IMR-90 (cell line): ENCODE results near the gene RAD18. TPM values are rescaled to one million over a fixed set of nuclear protein-coding genes. Genes with fewer than 3 reads are reported as not detected.
A peak's percentile ranks its signal among the peaks of the same experiment; 100 is the strongest.

Source experiments
- ATAC-seq: fragments of 200-7000 bp; cut with Tn5 transposase; 2 replicates; pipeline ENCODE4 v1.9.1; 2020; ENCODE audit warnings: low read depth, mild to moderate bottlenecking, moderate library complexity
- BruUV-seq: library from RNA; stranded (reverse); fragments of 400-500 nt; replicated peaks from 2 replicates; lab custom pipeline; 2021; lab: Mats Ljungman, UMichigan
- CTCF ChIA-PET: fragments of 300-600 bp; formaldehyde crosslinking; extraction: SDS; loops from one replicate; lab custom pipeline; 2021; ENCODE audit warnings: antibody characterized with exemption; lab: Yijun Ruan, JAX
- POLR2A ChIA-PET: fragments of 300-600 bp; sonication (Branson Sonifier 250); formaldehyde crosslinking; loops from one replicate; lab custom pipeline; 2022; ENCODE audit warnings: antibody characterized with exemption; ENCODE audit not compliant: unreplicated experiment; lab: Charles Lee
- DNase-seq: peaks from one replicate; pipeline ENCODE4 v3.0.0; 2013
- H2AFZ ChIP-seq: replicated peaks from 2 replicates; pipeline ENCODE3; 2013; ENCODE audit warnings: low read length, mild to moderate bottlenecking; ENCODE audit not compliant: poor library complexity
- H2AK5ac ChIP-seq: 2 replicates; pipeline ENCODE4 v1.6.1; 2013; ENCODE audit warnings: low read depth, low read length, inconsistent platforms
- H2AK9ac ChIP-seq: replicated peaks from 2 replicates; pipeline ENCODE3; 2013; ENCODE audit warnings: mild to moderate bottlenecking, low read depth, low read length, moderate library complexity; ENCODE audit not compliant: poor library complexity
- H2BK120ac ChIP-seq: 2 replicates; pipeline ENCODE4 v1.6.1; 2013; ENCODE audit warnings: low read depth, low read length, inconsistent platforms
- H2BK15ac ChIP-seq: 3 replicates; pipeline ENCODE4 v1.6.1; 2013; ENCODE audit warnings: low read depth, low read length, inconsistent platforms
- H2BK20ac ChIP-seq: 2 replicates; pipeline ENCODE4 v1.6.1; 2013; ENCODE audit warnings: low read depth, mild to moderate bottlenecking, inconsistent platforms, low read length, moderate library complexity
- H2BK5ac ChIP-seq: 2 replicates; pipeline ENCODE4 v1.6.1; 2013; ENCODE audit warnings: mild to moderate bottlenecking, low read depth, low read length, inconsistent platforms; ENCODE audit not compliant: poor library complexity, severe bottlenecking
- H3K14ac ChIP-seq: replicated peaks from 2 replicates; pipeline ENCODE4 v1.6.1; 2013; ENCODE audit warnings: low read depth, low read length, inconsistent platforms
- H3K18ac ChIP-seq: 2 replicates; pipeline ENCODE4 v1.6.1; 2013; ENCODE audit warnings: low read depth, low read length, control low read depth
- H3K23ac ChIP-seq: 2 replicates; pipeline ENCODE4 v1.6.1; 2013; ENCODE audit warnings: low read depth, low read length, inconsistent platforms
- H3K27ac ChIP-seq: 2 replicates; pipeline ENCODE4 v1.5.1; 2013; ENCODE audit warnings: mild to moderate bottlenecking, control low read depth, low read length; ENCODE audit not compliant: insufficient read depth
- H3K27me3 ChIP-seq: 2 replicates; pipeline ENCODE4 v1.6.1; 2013; ENCODE audit warnings: low read length; ENCODE audit not compliant: control insufficient read depth, insufficient read depth
- H3K36me3 ChIP-seq: 2 replicates; pipeline ENCODE4 v1.6.1; 2013; ENCODE audit warnings: low read length, mixed read lengths; ENCODE audit not compliant: control insufficient read depth, insufficient read depth
- H3K4ac ChIP-seq: 2 replicates; pipeline ENCODE4 v1.6.1; 2013; ENCODE audit warnings: low read depth, low read length, inconsistent platforms
- H3K4me1 ChIP-seq: 2 replicates; pipeline ENCODE4 v1.6.1; 2013; ENCODE audit warnings: low read length, mixed read lengths; ENCODE audit not compliant: control insufficient read depth, insufficient read depth
- H3K4me2 ChIP-seq: 2 replicates; pipeline ENCODE4 v1.6.1; 2013; ENCODE audit warnings: low read depth, mild to moderate bottlenecking, control low read depth, low read length, moderate library complexity
- H3K4me3 ChIP-seq: 2 replicates; pipeline ENCODE4 v1.5.1; 2013; ENCODE audit warnings: low read depth, mild to moderate bottlenecking, control low read depth, low read length, moderate library complexity; ENCODE audit not compliant: insufficient read depth
- H3K56ac ChIP-seq: 2 replicates; pipeline ENCODE4 v1.6.1; 2013; ENCODE audit warnings: low read length, inconsistent platforms; ENCODE audit not compliant: insufficient read depth; ENCODE audit errors: extremely low read depth
- H3K79me1 ChIP-seq, 2 experiments: 2 replicates each; pipeline ENCODE4 v1.6.1; 2013; ENCODE audit warnings: low read length in 2 of 2, inconsistent platforms in 1 of 2, low read depth in 1 of 2
- H3K9ac ChIP-seq: 2 replicates; pipeline ENCODE4 v1.6.1; 2013; ENCODE audit warnings: low read depth, low read length, control low read depth
- H3K9me1 ChIP-seq: 2 replicates; pipeline ENCODE4 v1.6.1; 2013; ENCODE audit warnings: low read length, inconsistent platforms; ENCODE audit not compliant: insufficient read depth
- H3K9me3 ChIP-seq: 2 replicates; pipeline ENCODE4 v1.6.1; 2013; ENCODE audit warnings: low read length; ENCODE audit not compliant: control insufficient read depth, insufficient read depth
- H4K20me1 ChIP-seq: 2 replicates; pipeline ENCODE4 v1.6.1; 2013; ENCODE audit warnings: low read length, inconsistent platforms; ENCODE audit not compliant: insufficient read depth
- H4K5ac ChIP-seq: 2 replicates; pipeline ENCODE4 v1.6.1; 2013; ENCODE audit warnings: mild to moderate bottlenecking, low read depth, low read length, control low read depth
- H4K8ac ChIP-seq, 2 experiments: 2 replicates each; pipeline ENCODE4 v1.6.1; 2013; ENCODE audit warnings: low read depth in 2 of 2, low read length in 2 of 2, control low read depth in 1 of 2, inconsistent platforms in 1 of 2
- H4K91ac ChIP-seq: 2 replicates; pipeline ENCODE4 v1.6.1; 2013; ENCODE audit warnings: low read depth, low read length, inconsistent platforms; ENCODE audit not compliant: insufficient read depth
- BHLHE40 ChIP-seq: fragments of 150-350 bp; IDR thresholded peaks from 2 replicates; pipeline ENCODE4 v1.6.1; 2016; ENCODE audit warnings: mild to moderate bottlenecking, low read depth, low read length
- CTCF ChIP-seq: conservative IDR thresholded peaks from 2 replicates; pipeline ENCODE4 v1.5.1; 2012; ENCODE audit warnings: mild to moderate bottlenecking, low read depth, low read length, improper control_type of control experiment
- MAFK ChIP-seq: IDR thresholded peaks from 2 replicates; pipeline ENCODE4 v1.6.1; 2012; ENCODE audit warnings: low read depth, low read length, improper control_type of control experiment
- MAZ ChIP-seq: IDR thresholded peaks from 2 replicates; pipeline ENCODE4 v1.6.1; 2012; ENCODE audit warnings: low read depth, mild to moderate bottlenecking, low read length, improper control_type of control experiment, moderate library complexity, borderline replicate concordance
- MXI1 ChIP-seq: IDR thresholded peaks from 2 replicates; pipeline ENCODE4 v1.6.1; 2012; ENCODE audit warnings: low read depth, mild to moderate bottlenecking, low read length, moderate library complexity, borderline replicate concordance
- RCOR1 ChIP-seq: IDR thresholded peaks from 2 replicates; pipeline ENCODE4 v1.6.1; 2012; ENCODE audit warnings: mild to moderate bottlenecking, low read length, improper control_type of control experiment; ENCODE audit not compliant: insufficient replicate concordance
- SMC3 ChIP-seq: fragments of 150-350 bp; IDR thresholded peaks from 2 replicates; pipeline ENCODE4 v1.6.1; 2016; ENCODE audit warnings: low read depth, mild to moderate bottlenecking, antibody characterized with exemption, low read length, moderate library complexity
- WGBS, 2 experiments: methylation state at CpG; one replicate each; pipeline versions ENCODE4 v1.1.5 to v1.1.7; 2013; ENCODE audit warnings: missing lambda C conversion rate in 2 of 2; ENCODE audit not compliant: insufficient read length in 1 of 2; ENCODE audit errors: extremely low coverage in 2 of 2; 5-methylcytosine and 5-hydroxymethylcytosine counted together
- dilution Hi-C: fragments of 300-500 bp; cut with HindIII; formaldehyde crosslinking; loops from one replicate; pipeline ENCODE4 v1.14.3; 2018; ENCODE audit warnings: low sequenced_read_pairs; ENCODE audit not compliant: unreplicated experiment
- in situ Hi-C: fragments of 300-500 bp; cut with MboI; formaldehyde crosslinking; loops from 3 replicates; pipeline ENCODE4 v1.14.3; 2019; ENCODE audit warnings: low sequenced_read_pairs, inconsistent platforms, mixed read lengths
- intact Hi-C: fragments of 100-400 bp; cut with micrococcal nuclease; formaldehyde crosslinking; loops from 2 replicates; pipeline ENCODE4 v1.10.0; 2022
- polyA plus RNA-seq, 3 experiments: library from polyadenylated mRNA; depleted of rRNA; stranded (reverse); fragments of >200 nt; gene quantifications; 2 replicates each; pipeline ENCODE4 v1.2.3, GENCODE V29; 2012; ENCODE audit warnings: low replicate concordance in 1 of 3
- total RNA-seq: library from RNA; depleted of rRNA; stranded (reverse); fragments of >200 nt; gene quantifications from 2 replicates; pipeline ENCODE4 v1.2.3, GENCODE V29; 2012
- TF ChIP-seq, protein P1 (sequence below): fragments of 150-350 bp; IDR thresholded peaks from 2 replicates; pipeline ENCODE4 v1.6.1; 2016; ENCODE audit warnings: low read depth, mild to moderate bottlenecking, low read length, moderate library complexity, borderline replicate concordance

The RAD18 gene
- total and polyA plus RNA-seq, 2 of the 4 experiments (the other 2 are of a cell fraction), result 8.2 to 17.2 TPM

DNA sequence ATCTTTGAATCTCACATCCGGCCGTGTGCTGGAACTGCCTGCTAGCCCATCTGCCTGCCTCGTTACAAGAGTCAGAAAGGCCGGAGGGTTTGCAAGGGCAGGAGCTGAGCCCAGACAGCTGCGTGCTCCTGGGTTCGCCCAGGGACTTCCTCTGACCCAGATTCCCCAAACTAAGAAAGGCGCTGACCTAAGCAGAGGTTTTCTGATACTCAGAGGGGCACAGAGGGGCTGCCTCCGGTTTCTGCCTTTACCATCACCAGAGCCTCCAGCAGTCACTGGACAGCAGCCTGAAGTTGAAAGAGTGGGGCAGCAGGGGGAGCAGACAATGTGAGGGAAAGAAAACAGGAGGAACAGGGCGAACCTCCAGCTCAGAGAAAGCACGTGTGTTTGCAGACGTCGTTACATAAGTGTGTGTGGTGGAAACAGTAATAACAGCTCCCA is 33.4 kb upstream of the RAD18 start:
- Histone ChIP-seq H3K9me3 (no peaks in the 10 kb centered on the region), H2BK120ac (no peak overlapping the region), H3K9me1 (0 out of 2 replicates have a peak, but pooled peaks cover 2% of the 10 kb centered on the region), H2AK9ac (no peak overlapping the region), H3K27me3 (peaks cover 13% of the 10 kb centered on the region), H3K4me1 (no peaks in the 10 kb centered on the region), H3K14ac (no peak overlapping the region), H3K56ac (no peak overlapping the region), H4K91ac (no peak overlapping the region), H3K36me3 (no peaks in the 10 kb centered on the region), H2BK15ac (no peak overlapping the region), H3K23ac (no peak overlapping the region), H3K79me1 (no peaks in the 10 kb centered on the region), H3K4me2 (no peak overlapping the region), H3K27ac (no peak overlapping the region), H2AFZ (no peak overlapping the region), H2BK5ac (no peak overlapping the region), H3K4ac (no peak overlapping the region), H3K9ac (no peak overlapping the region), H4K8ac (no peak overlapping the region), H3K4me3 (no peak overlapping the region), H2AK5ac (no peak overlapping the region), H3K18ac (no peak overlapping the region), H2BK20ac (no peak overlapping the region), H4K5ac (no peak overlapping the region), H4K20me1 (no peaks in the 10 kb centered on the region)
- DNase-seq (peak; percentile 39), ATAC-seq (peak; percentile 62)
- no peak for TF ChIP-seq RCOR1
- TF ChIP-seq MAFK, result no peak
- no peak for TF ChIP-seq MAZ
- TF ChIP-seq, protein P1, sequence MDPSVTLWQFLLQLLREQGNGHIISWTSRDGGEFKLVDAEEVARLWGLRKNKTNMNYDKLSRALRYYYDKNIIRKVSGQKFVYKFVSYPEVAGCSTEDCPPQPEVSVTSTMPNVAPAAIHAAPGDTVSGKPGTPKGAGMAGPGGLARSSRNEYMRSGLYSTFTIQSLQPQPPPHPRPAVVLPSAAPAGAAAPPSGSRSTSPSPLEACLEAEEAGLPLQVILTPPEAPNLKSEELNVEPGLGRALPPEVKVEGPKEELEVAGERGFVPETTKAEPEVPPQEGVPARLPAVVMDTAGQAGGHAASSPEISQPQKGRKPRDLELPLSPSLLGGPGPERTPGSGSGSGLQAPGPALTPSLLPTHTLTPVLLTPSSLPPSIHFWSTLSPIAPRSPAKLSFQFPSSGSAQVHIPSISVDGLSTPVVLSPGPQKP, result no peak
- peak; percentile 11; the same call in 1 of the 2 replicates for TF ChIP-seq SMC3
- 0 out of 2 replicates have a peak, but pooled peaks have one; percentile 16 for TF ChIP-seq CTCF
- TF ChIP-seq BHLHE40, result no peak
- no peak for TF ChIP-seq MXI1
- in situ Hi-C loops, result no loop called here
- ChIA-PET CTCF (interaction anchor here (1.0 to 2.1 kb wide), 2 partner anchors 17 to 236 kb away, joined by 3 to 6 read pairs; no protein-coding TSS in a partner anchor), POLR2A (no interaction called here)
- 60% methylated on average over 2 of the region's 12 CpGs; no CpG with 5 or more reads in 1 of the 2 experiments for WGBS, 2 experiments
- intact Hi-C loops, result no loop called here
- dilution Hi-C loops, result no loop called here
- BruUV-seq, result no TSS peak
